Astrocyte of the hippocampus (primary cell): Measurements from ENCODE around the gene CCDC188.

Source experiments
- DNase-seq: peaks from one replicate; pipeline ENCODE4 v3.0.0; 2011; ENCODE audit warnings: low read depth, low spot score

Gene CCDC188

GRCh38 chr22:20185750-20186149 lies 34.9 kb upstream of the CCDC188 start:
- DNase-seq: no peak

- DNase-seq: no peak
These were observed 33.8 kb upstream of the CCDC188 start for GRCh38 chr22:20184501-20185165.

GRCh38 chr22:20183823-20184222 lies 33.0 kb upstream of the CCDC188 start:
- DNase-seq: no peak

DNA sequence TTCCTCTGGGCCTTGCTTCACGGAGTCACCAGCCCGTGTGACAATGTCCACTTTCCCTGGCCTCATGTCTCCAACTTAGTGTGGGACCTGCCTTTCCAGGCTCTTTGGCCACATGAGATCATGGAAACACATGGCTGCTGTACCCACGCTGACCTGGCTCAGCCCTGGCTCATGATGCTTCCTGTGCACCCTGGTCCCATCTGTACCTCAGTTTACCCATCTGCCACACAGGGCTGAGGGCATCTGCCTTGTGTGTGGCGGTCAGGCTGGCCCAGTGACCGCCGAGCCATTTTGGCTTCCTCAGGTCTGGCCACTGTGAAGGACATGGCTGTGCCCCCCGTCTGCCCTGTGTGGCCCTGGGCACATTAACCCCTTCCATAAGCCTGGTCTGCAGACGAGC lies 32.2 kb upstream of the CCDC188 start:
- DNase-seq: no peak

- no peak for DNase-seq
These were observed 31.5 kb upstream of the CCDC188 start for GRCh38 chr22:20182365-20182764.

DNA sequence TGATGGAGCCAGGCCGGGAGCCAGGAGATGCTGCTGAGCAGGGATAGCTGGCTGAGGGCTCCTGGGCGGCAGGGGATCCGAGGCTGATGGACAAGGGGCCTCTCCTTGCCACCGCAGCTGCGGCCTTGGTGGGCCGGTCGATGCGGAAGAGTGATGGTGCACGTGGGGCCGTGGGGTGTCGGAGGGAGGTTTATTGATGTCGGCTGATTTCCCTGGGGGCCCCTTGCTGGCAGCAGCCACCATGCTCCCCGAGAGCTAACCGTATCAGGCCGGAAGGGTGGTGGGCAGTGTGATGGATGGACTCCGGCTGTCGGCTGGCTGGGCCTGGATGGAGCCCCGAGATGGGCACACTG lies 31.0 kb upstream of the CCDC188 start:
- no peak for DNase-seq

DNA sequence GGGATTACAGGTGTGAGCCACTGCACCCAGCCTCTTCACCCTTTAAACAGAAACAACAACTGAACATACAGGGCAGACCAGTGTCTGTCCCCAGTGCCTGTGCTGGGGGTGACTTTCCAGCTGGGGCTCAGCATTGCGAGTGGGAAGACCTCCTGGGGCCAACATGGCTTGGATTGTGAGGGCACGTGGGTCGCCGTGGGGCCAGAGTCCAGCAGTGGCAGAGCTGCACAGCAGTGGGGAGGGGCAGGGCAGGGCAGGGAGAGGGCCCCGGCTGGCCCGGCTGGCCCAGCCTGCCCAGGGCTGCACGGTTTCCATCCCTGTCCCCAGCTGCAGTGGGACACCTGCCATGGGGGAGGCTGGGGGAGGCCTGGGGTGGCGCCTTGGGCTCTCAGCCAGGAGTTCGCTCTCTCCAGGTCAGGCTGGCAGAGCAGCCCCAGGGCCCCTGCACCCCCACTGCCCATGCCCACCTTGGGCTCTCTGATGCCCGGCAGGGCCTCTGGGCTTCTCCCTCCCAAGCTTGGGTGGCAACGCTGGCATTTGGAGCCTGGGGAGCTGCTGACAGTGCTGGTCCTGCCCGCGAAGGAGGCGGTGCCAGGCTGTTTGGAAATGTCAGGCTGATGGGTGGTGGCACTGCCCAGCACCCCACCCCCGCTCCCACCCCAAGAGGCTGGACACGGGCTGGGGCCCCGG lies 30.5 kb upstream of the CCDC188 start:
- DNase-seq: no peak

DNA sequence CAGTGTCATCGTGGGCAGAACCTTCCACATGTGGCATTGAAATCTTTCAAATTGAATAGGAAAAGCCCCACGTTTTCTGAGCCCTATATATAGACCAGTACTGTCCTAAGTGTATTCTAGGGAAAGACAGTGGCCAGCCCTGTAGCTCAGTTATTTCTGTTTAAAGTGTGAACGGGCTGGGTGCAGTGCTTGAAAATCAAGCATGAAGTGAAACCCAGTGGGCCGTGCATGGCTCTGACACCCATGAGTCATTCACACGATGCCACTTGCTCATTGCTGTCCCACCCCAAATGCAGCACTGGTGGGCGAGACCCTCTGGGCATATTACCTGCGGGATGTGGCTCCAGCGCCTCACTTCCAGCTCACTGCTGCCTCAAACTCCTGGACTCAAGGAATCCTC lies 29.8 kb upstream of the CCDC188 start:
- no peak for DNase-seq

DNA sequence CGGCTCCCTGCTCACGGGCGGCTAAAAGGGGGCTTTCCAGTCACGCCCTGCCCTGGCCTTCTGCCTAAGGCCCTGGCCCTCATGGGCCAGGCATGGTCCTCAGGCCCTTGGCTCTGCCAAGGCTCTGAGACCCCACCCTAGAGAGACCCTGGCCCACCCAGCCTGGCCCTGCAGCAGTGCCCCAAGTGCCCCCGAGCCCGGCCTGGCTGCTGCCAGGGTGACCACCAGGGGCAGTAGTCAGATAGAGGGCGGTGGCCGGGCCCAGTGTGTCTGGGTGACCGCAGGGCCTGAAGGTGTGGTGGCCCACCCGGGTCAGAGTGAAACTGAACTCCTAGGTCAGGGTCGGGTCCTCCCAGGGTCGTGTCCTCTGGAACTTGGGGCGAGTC lies 29.4 kb upstream of the CCDC188 start:
- DNase-seq: no peak

DNA sequence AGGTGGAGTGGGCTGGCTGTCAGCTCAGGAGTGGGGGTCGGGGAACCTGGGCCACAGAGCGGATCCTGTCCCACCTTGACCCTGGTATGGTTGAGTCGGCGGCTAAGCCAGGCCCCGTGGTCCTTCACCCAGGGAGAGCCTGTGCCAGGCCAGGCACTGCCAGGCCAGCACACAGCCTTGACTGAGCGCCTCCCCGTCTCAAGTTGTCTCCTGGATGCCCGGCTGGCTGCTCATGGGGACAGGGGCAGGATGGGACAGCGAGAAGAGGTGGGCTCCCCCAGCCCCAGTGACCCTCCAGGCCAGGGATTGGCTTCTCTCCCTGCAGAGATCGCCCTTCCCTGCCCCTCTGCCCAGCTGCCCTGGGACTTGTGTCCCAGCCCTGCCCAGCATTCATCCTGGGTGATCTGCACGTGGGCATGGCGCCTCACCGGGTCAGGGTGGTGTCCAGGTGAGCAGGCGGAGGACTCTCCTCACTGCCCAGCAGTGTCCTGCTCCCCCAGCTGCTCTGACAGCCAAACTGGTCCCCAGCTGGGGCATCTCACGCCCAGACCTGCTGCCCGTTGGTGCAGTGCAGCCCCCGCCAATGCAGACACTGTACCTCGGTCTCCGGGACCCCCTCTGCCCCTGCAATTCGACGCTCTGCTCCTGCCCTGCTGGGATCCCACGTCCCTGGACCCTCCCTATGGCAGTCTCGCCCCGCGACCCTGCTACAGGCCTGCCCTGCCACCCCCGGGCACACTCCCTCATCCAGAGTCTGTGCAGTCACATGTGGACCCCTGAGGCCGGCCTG lies 28.8 kb upstream of the CCDC188 start:
- no peak for DNase-seq

DNA sequence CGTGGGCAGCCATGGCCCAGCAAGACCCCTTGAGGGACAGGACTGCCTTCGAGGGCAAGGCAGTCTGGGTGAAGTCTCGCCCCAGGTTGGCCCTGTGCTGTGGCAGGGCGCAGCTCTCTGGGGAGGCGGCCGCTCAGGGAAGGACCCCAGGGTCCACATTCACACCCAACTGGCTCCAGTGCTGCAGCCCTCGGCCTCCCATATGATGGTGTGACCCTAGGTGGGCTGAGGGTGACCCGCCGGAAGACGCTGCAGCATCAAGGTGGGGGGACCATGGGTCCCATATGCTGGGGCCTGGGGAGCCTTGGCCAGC lies 28.0 kb upstream of the CCDC188 start:
- no peak for DNase-seq

GRCh38 chr22:20178075-20178914 lies 27.4 kb upstream of the CCDC188 start:
- DNase-seq: no peak

- DNase-seq: no peak
These were observed 26.5 kb upstream of the CCDC188 start for GRCh38 chr22:20177217-20177911.

DNA sequence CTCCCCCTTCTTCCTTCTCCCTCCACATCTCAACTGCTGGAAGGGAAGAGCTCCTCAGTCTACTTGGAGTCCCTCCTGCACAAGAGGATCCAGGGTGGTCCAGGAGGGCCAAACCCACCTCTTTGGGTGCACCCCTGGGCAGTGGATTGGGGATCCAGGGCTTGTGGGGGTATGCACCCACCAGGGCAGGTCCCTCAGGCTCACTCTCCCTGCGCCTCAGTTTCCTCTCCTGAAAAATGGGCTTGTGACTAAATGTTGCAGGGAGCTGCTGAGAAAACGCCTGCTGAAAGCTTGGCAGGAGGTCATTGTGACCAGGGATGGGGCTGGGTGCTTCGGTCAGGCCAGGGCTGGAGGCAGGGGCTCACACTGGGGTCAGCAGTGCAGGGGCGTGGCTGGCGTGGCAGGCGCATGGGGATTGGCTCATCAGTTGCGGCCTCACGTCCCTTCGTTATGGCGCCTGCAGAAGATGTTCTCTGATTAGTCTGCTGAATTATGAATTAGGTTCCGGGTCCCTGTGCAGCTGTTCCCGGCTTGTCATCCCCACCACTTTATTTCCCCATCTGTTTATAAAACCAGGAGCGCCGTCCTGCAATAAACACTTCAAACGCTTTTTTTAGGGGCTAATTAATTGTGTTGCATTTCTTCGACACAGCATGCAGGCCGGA lies 25.7 kb upstream of the CCDC188 start:
- no peak for DNase-seq

- DNase-seq: no peak
These were observed 24.7 kb upstream of the CCDC188 start for GRCh38 chr22:20175597-20175900.

DNA sequence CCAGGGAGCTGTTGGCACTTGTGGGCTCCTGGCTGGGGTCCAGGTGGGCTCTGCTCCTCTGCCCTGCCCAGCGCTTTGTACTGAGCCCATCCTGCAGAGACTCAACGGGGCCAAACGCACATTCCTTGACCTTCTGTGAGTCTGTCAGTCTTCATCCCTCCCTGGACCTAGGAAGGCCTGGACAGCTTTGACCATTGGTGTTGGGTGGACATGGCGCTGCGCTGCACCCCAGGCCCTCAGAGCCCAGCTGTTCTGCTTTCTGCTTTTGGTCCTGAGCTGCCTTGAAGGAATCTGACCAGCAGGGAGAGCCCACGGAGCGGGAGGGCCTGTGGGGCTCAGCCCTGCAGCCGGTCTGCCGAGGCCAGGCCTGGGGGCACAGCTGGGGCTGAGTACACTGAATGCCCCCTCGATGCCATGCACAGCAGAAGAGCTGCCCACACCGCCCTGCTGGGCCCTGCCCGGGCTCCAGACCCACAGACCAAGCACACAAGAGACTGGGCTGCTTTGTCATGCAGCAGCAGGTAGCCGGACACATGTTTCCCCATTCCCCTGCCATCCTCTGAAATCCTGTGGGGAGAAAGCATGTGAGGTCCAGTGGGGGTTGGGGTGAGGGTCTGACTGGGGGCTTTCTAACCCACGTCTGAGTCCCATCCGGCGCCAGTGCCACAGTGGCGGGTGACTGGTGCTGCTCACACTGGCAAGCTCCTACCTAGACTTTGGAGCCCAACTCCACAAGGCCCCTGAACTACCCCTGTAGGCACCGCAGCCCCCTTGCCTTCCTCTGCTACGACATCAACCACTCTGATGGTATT lies 24.1 kb upstream of the CCDC188 start:
- peak; percentile 38 for DNase-seq

DNA sequence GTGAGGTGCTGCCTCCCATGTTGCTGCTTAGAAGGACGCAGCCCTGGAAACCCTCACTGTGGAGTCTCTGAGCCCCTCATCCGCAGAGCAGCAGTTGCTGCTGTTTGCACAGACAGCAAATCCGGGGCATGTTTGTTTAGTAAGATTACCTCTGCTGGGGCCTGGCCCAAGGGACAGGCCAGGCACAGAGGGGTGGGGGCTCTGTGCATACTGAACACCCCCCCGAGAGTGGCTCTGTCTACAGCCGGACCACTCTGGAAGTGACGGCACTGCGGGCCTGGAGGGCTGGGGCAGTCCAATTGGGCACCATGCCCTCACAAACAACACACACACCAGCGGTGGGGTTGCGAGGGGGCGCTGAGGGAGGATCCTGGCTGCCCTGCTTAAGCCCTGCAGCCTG lies 22.9 kb upstream of the CCDC188 start:
- no peak for DNase-seq

GRCh38 chr22:20173246-20173645 lies 22.4 kb upstream of the CCDC188 start:
- DNase-seq: no peak

GRCh38 chr22:20172141-20172613 lies 21.3 kb upstream of the CCDC188 start:
- DNase-seq: no peak
